KOPT-K1 (cell line): Measurements from ENCODE around the gene SPRR1B.
"Not testable (repeated sequence)": the region's sequence is repeated elsewhere in the genome, so short reads cannot be mapped to it uniquely, and the experiment has no call there.

Experiments used
- H3K27ac ChIP-seq: fragments of 200-600 bp; sonication (generic); 2 replicates; pipeline ENCODE4 v1.5.1; 2016; ENCODE audit warnings: antibody characterized with exemption, mild to moderate bottlenecking, low read depth, low read length; ENCODE audit not compliant: poor library complexity, severe bottlenecking
- H3K36me3 ChIP-seq: fragments of 200-600 bp; sonication (generic); 2 replicates; pipeline ENCODE4 v1.5.1; 2017; ENCODE audit warnings: antibody characterized with exemption, mild to moderate bottlenecking, low read length, moderate library complexity; ENCODE audit not compliant: insufficient read depth
- H3K9me3 ChIP-seq: fragments of 200-600 bp; sonication (generic); 2 replicates; pipeline ENCODE4 v1.5.1; 2017; ENCODE audit warnings: antibody characterized with exemption, low read length, mild to moderate bottlenecking; ENCODE audit not compliant: insufficient read depth, poor library complexity, severe bottlenecking

SPRR1B gene

GRCh38 chr1:153030895-153031294 is at the start of gene SPRR1B:
Gene SPRR1B (plus strand): TSS chr1:153031203. CDS start chr1:153032346, 1,143 bp downstream.
- no peak within 1 kb of the TSS for H3K27ac ChIP-seq
- H3K9me3 ChIP-seq = no peaks in the 10 kb centered on the region
- H3K36me3 ChIP-seq = no peaks in the 10 kb centered on the region

DNA sequence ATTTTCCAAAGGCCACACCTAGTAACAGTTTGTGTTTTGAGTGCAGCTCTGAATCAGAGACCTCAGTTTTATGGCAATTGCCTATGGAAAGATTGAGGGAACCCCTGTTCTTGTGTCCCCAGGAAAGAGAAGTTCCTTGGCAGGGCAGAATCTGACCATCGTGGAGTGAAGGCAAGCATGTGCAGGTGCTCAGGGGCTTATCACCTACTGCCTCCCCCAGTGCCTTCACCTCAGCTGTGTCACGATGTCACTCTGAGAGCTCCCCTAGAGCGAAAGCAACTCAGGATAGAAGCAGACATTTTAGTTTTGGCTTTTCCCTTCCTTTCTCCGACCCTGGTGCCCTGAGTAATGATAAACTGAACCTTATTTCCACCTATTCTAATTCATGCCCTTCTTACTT is 48.9 kb upstream of the SPRR1B start:
- no peaks in the 10 kb centered on the region for H3K9me3 ChIP-seq
- H3K36me3 ChIP-seq = no peaks in the 10 kb centered on the region
- H3K27ac ChIP-seq = no peak overlapping the region

DNA sequence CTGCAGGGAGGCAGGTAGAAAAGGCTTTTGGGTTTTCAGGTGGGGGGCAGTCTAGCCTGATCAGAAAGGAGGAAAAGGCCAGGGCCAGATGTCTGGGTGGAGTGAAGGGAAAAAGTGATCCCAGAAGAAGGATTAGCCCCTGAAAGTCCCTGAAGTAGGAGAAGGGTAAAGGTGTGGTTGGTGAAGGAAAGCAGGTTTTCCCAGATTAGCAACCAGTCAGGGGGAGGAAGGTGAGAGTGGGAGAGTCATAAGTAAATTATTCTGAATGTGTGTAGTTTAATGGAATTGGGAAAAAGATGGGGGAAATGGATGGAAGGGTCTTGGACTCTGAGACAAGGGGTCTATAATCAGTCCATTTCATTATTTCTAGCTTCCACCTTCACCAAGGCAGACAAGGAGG is 47.8 kb upstream of the SPRR1B start:
- H3K27ac ChIP-seq = no peak overlapping the region

GRCh38 chr1:152983743-152984142 is 47.3 kb upstream of the SPRR1B start, which contains the start of gene SPRR1A:
Gene SPRR1A (plus strand): TSS chr1:152984081. CDS start chr1:152985231, 1,150 bp downstream.
- Histone ChIP-seq H3K27ac (no peak within 1 kb of the TSS), H3K36me3 (no peaks in the 10 kb centered on the region), H3K9me3 (no peaks in the 10 kb centered on the region)

More for the DNA sequence above, 47.8 kb upstream of the SPRR1B start:
- no peaks in the 10 kb centered on the region for H3K36me3 ChIP-seq
- no peaks in the 10 kb centered on the region for H3K9me3 ChIP-seq

DNA sequence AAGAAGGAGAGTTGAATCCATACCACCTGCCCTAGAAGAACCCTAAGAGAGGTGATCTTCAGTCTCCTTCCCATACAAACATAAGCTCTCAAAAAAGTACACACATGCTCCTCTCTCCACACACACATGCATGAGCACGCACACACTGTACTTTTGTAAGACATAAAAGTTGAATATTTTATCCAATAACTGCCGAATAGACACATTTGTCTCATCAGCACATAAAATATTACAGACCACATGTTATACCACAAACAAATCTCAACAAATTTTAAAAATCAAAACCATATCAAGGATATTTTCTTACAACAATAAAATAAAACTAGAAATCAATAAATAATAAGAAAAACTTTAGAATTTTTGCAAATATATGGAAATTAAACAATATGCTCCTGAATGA is 44.4 kb upstream of the SPRR1B start:
- Histone ChIP-seq H3K9me3 (no peaks in the 10 kb centered on the region), H3K36me3 (no peaks in the 10 kb centered on the region), H3K27ac (no peak overlapping the region)

DNA sequence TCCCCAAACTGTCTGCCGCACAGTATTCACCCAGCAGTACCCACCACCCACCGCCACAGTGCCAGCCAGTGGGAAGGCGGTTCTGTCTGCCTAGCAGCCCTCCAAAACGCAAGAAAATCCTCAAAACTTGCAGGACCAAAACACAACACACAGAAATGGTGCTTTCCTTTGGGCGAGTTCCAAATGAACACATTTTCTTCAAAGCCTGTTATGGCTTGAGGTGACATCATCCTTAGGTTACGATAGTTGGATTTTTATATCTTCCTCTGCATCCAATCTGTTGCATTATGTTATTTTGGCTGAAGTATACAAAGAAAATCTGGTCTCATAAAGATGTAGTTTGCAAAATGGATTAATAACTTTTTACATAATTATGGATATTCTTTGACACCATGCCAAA is 37.8 kb upstream of the SPRR1B start:
- no peaks in the 10 kb centered on the region for H3K36me3 ChIP-seq
- H3K27ac ChIP-seq = no peak overlapping the region
- H3K9me3 ChIP-seq = no peaks in the 10 kb centered on the region

DNA sequence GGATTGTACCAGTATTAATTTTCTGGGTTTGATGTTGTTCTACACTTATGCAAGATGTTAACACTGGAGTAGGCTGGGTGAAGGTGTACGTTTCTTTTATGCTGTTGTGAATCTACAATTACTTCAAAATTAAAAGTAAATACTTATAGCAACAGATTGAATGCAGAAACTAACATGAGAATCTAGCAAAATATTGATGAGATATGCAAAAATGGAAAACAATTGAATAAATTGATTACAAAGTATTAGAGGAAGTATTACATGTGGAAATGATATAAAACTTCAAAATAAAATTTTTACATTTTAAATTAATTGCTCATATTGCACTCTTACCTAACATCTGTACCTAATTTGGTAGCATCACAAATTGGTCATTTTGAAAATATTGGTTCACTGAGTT is 35.2 kb upstream of the SPRR1B start:
- no peak overlapping the region for H3K27ac ChIP-seq
- H3K36me3 ChIP-seq = no peaks in the 10 kb centered on the region
- no peaks in the 10 kb centered on the region for H3K9me3 ChIP-seq

- Histone ChIP-seq H3K36me3 (no peaks in the 10 kb centered on the region), H3K9me3 (no peaks in the 10 kb centered on the region), H3K27ac (no peak overlapping the region)
Measured at GRCh38 chr1:152996633-152997400, 34.2 kb upstream of the SPRR1B start.

DNA sequence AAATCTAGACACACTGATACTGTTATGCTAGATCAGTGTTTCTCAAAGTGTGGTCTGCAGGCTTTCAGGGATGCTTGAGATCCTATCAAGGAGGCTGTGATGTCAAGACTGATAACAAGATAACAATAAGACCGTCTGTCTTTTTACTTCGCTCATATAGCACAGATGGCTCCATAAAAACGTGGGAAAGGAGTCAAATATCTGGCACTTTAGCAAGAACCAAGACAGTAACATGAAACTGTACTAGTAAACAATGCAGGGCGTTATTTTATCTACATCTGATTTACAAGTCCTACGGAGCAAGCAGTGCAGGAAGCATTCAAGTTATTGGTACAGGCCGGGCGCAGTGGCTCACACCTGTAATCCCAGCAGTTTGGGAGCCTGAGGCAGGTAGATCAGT is 33.1 kb upstream of the SPRR1B start:
- Histone ChIP-seq H3K36me3 (no peaks in the 10 kb centered on the region), H3K27ac (no peak overlapping the region), H3K9me3 (no peaks in the 10 kb centered on the region)

DNA sequence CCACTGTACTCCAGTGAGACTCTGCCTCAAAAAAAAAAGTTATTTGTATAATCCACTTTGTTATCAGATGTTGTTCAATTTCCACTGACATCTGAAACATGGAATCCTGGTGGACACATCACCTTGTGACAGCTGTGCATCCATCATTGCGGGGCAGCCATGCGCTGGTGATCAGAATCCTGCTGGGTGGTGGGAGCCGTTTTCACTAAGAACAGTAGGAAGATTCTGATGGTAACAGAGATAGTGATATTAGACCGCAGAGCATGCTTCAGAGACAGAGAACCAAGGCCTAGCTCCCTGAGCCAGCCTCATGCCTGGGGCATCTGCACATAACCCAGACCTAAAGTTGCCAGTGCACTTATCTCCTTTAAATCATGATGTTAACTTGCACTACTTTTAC is 32.5 kb upstream of the SPRR1B start:
- Histone ChIP-seq H3K27ac (no peak overlapping the region), H3K36me3 (no peaks in the 10 kb centered on the region), H3K9me3 (no peaks in the 10 kb centered on the region)

DNA sequence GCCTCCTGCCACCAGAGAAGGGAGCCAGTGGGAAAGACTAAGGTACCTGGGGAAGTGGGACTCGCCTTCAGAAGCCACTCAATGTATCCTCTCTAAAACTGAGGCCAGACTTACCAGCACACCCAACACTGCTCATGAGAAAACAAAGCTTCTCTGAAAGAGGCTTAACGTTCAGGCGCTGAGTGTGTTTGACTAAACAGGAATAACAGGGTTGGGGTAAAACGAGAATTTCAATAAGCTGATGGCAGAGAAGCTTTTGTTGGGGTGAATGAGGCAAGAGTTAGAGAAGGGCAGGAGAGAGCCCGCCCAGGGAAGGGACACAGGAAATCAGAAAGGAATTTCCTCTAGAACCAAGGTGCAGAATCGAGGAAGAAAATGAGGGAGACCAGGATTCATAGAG is 31.2 kb upstream of the SPRR1B start:
- Histone ChIP-seq H3K9me3 (no peaks in the 10 kb centered on the region), H3K27ac (no peak overlapping the region), H3K36me3 (no peaks in the 10 kb centered on the region)

DNA sequence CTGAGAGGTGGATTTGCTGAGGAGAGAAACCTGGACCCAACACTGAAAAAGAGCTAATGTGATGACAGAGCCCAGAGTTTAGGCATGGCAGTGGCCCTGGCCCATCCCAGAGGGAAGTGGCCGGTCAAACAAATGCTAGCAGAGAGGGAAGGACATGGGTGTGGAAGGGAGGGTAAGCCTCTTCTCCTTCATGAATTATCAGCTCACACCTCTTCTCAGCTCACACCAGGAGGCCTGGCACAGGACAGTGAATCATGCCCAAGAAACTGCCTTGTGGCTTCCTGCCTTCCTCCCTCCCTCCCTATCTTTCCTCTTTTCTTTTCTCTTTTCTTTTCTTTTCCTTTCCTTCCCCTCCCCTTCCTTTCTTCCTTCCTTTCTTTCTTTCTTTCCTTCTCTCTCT is 30.7 kb upstream of the SPRR1B start:
- no peak overlapping the region for H3K27ac ChIP-seq
- H3K9me3 ChIP-seq = no peaks in the 10 kb centered on the region
- H3K36me3 ChIP-seq = no peaks in the 10 kb centered on the region

DNA sequence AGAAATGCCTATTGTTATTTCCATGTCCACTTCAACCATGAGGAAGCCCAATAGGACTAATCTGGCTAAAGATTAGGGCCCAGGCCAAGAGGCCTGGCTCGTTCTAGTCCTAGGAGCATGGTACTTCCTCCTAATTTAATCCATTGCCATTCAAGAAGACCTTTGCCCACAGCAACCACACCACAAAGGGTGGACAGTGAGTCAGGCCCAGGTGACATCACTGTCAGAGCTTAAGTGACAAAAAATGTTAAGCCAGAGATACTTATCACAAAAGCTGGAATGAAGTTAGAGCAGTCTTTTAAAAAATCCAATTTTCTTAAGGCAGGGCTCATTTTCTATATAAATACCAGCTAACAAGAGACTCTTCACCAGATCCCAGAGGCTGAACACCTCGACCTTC is 29.6 kb upstream of the SPRR1B start, which contains the start of gene SPRR3:
SPRR3 (plus strand) TSS at position 368 of the 400 bp plus-strand sequence. CDS start 1,272 bp downstream, outside the sequence.
- Histone ChIP-seq H3K27ac (no peak within 1 kb of the TSS), H3K36me3 (no peaks in the 10 kb centered on the region), H3K9me3 (no peaks in the 10 kb centered on the region)

DNA sequence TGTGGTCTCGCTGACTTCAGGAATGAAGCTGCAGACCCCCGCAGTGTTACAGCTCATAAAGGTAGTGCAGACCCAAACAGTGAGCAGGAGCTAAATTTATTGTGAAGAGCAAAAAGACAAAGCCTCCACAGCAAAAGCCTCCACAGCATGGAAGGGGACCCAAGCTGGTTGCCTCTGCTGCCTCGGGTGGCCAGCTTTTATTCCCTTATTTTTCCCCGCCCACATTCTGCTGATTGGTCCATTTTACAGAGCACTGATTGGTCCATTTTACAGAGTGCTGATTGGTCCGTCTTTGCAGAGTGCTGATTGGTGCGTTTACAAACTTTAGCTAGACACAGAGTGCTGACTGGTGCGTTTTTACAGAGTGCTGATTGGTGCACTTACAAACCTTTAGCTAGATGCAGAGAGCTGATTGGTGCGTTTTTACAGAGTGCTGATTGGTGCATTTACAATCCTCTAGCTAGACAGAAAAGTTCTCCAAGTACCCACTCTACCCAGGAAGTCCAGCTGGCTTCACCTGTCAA is 19.7 kb upstream of the SPRR1B start:
- not testable (repeated sequence) for H3K27ac ChIP-seq, H3K9me3 ChIP-seq

GRCh38 chr1:153021829-153022228 is 9.2 kb upstream of the SPRR1B start:
- H3K36me3 ChIP-seq, H3K9me3 ChIP-seq, H3K27ac ChIP-seq: not testable (repeated sequence)

More for the DNA sequence above, 19.7 kb upstream of the SPRR1B start:
- not testable (repeated sequence) for H3K36me3 ChIP-seq

DNA sequence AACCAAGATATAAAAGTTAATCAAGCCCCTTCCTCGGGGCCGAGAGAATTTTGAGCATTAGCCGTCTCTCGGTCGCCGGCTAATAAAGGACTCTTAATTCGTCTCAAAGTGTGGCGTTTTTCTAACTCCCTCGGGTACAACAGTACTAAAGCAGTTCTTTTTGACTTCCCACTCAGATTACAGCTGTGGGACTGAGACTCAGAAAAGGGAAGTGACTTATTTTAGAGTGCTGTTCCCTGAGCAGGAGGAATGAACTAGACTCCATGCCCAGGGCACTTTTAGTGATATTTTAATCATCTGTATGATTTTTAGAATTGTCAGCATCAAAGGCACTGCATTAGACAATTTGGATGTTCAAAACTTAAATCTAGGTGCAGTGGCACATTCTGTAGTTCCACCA is 8.7 kb upstream of the SPRR1B start:
- H3K9me3 ChIP-seq, H3K27ac ChIP-seq, H3K36me3 ChIP-seq: not testable (repeated sequence)
